ENCODE measurements around the gene UTP14C. TPM values are rescaled to one million over a fixed set of nuclear protein-coding genes. Genes with fewer than 3 reads are reported as not detected.
"Not testable (repeated sequence)": the region's sequence is repeated elsewhere in the genome, so short reads cannot be mapped to it uniquely, and the experiment has no call there.

Gene UTP14C
- 22.8 TPM for total RNA-seq

DNA sequence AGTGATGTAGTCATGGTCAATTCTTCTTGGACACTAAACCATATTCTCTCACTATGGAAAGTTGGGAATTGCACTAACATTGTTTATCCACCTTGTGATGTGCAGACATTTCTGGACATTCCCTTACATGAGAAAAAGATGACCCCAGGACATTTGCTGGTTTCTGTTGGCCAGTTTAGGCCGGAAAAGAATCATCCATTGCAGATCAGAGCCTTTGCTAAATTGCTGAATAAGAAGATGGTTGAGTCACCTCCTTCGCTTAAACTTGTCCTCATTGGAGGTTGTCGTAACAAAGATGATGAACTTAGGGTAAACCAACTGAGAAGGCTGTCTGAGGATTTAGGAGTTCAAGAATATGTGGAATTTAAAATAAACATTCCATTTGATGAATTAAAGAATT lies at the start of gene UTP14C:
UTP14C (plus strand) TSS at position 211 of the 400 bp plus-strand sequence. CDS start 4,114 bp downstream, outside the sequence.
- FAIRE-seq, result no peak
- no peak for DNase-seq (ENCODE audit: low spot score in 2 of 2)

DNA sequence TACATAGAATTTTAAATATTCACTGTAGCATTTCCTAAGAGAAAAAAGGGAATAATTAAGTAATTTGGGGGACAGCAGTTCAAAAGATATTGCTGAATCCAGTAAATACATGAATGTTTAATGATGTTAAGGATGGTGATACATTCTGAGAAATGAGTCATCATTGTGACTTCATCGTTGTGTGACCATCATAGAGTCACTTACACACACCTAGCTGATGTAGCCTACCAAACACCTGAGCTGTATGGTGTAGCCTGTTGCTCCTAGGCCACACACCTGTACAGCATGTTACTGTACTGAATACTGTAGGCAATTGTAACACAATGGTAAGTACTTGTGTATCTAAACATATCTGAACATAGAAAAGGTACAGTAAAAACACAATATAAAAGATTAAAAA lies 48.1 kb upstream of the UTP14C start:
- no peak for FAIRE-seq

GRCh38 chr13:51976890-51977289 lies 47.6 kb upstream of the UTP14C start:
- no peak for FAIRE-seq

More for the DNA sequence above, 48.1 kb upstream of the UTP14C start:
- no peak for DNase-seq (ENCODE audit: low spot score in 2 of 2)

GRCh38 chr13:51977625-51978024 lies 46.9 kb upstream of the UTP14C start:
- DNase-seq (ENCODE audit: low spot score in 2 of 2) (no peak), FAIRE-seq (no peak)

More at GRCh38 chr13:51976890-51977289, 47.6 kb upstream of the UTP14C start:
- no peak for DNase-seq (ENCODE audit: low spot score in 2 of 2)

GRCh38 chr13:51978796-51979556 lies 45.5 kb upstream of the UTP14C start:
- FAIRE-seq (no peak), DNase-seq (ENCODE audit: low spot score in 2 of 2) (no peak)

- no peak for DNase-seq (ENCODE audit: low spot score in 2 of 2)
- FAIRE-seq, result no peak
These were observed 43.6 kb upstream of the UTP14C start for GRCh38 chr13:51980908-51981307.

GRCh38 chr13:51981355-51981754 lies 43.1 kb upstream of the UTP14C start:
- FAIRE-seq (no peak), DNase-seq (ENCODE audit: low spot score in 2 of 2) (no peak)

- not testable (repeated sequence) for DNase-seq (ENCODE audit: low spot score in 2 of 2); FAIRE-seq
These were observed 41.2 kb upstream of the UTP14C start for GRCh38 chr13:51983292-51983691.

GRCh38 chr13:51984904-51985303 lies 39.6 kb upstream of the UTP14C start:
- FAIRE-seq; DNase-seq (ENCODE audit: low spot score in 2 of 2): not testable (repeated sequence)

GRCh38 chr13:51988988-51989618 lies 35.4 kb upstream of the UTP14C start:
- no peak for DNase-seq (ENCODE audit: low spot score in 2 of 2)
- no peak for FAIRE-seq

- no peak for FAIRE-seq
- DNase-seq (ENCODE audit: low spot score in 2 of 2), result no peak
These were observed 30.8 kb upstream of the UTP14C start for GRCh38 chr13:51993713-51994112.

DNA sequence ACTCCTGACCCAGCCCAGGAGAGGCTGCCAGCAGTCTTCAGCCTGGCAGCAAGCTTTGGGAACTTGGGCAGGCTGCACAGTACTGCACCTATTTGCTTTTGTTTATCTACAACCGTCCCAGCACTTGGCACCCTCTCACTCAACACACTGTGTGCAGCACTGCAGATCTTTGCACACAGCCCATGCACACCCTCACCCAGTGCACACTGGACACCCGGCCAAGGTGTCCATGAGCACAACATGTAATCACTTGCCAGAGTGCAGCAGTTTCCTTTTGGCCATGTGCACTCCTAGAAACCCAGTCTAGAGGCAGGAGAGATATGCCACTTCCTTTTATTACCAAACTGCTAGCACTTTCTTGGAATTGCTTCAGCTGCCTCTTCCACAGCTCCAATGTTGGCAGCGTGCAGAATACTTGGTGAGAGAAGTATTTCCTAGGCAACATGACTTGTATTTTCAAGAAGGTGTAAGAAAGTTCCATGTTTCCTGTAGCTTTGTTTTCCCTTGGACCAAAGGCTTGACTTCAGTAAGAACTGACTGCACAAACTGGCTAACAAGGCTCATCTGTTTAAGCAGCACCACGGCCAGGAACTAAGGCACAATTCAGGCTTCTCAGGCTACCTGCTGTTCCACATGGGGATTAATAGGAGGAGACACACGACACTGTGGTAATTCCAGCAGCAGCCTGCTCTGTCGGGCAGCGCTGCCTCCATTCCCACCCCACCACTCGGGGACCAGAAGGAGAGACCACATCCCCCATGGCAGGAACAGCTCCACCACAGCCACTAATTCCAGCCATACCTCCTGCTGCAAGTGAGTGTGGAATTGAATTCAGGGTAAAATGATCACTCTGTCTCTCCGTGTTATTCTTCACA lies 28.6 kb upstream of the UTP14C start:
- FAIRE-seq (no peak), DNase-seq (ENCODE audit: low spot score in 2 of 2) (no peak)

DNA sequence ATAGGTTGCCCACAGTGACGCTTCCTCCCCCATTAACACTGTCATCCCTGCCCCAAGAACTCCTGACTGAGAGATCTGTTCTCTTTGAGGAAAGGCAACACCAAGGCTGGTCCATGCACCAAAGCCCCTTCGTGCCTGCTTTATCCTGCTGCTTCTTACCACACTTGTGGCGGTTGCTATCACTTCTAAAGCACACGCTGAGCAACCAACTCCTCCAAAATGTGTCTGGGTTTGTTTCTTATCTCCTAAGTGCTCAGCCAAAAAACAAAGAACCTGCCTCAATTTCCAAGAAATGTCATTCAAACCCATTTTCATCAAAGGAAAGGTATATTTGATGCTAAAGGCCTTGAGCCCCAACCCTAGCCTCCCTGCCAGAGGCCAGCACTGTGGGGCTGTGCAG lies 27.9 kb upstream of the UTP14C start:
- no peak for FAIRE-seq

GRCh38 chr13:51997186-51997585 lies 27.3 kb upstream of the UTP14C start:
- FAIRE-seq (no peak), DNase-seq (ENCODE audit: low spot score in 2 of 2) (no peak)

More for the DNA sequence above, 27.9 kb upstream of the UTP14C start:
- DNase-seq (ENCODE audit: low spot score in 2 of 2), result no peak

GRCh38 chr13:51997641-51998330 lies 26.7 kb upstream of the UTP14C start:
- FAIRE-seq, result no peak
- DNase-seq (ENCODE audit: low spot score in 2 of 2), result no peak

GRCh38 chr13:51998723-51999509 lies 25.6 kb upstream of the UTP14C start:
- FAIRE-seq (no peak), DNase-seq (ENCODE audit: low spot score in 2 of 2) (no peak)

DNA sequence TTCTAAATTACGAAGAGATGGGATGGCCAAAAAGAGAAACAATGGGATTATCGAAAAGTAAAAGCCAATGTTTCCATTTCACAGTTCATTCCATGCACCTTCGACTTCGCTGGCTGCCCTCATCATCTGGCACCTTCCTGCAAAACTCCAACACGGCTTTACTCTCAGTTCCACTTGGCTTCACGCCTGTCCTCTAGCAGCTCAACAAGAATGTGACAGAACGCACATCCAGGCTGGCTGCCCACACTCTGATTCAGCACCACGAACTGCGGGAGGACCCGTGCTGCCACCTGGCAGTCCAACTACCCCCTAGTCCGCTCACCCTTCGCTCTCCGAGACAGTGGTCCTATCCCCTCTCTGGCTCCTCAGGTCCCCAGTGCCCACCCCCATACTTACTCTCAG lies 25.0 kb upstream of the UTP14C start:
- FAIRE-seq (no peak), DNase-seq (ENCODE audit: low spot score in 2 of 2) (peak in 1 of 2 donors; percentile 43)

GRCh38 chr13:51999921-52000320 lies 24.6 kb upstream of the UTP14C start:
- DNase-seq (ENCODE audit: low spot score in 2 of 2) (no peak), FAIRE-seq (no peak)

GRCh38 chr13:52001120-52001731 lies 23.3 kb upstream of the UTP14C start:
- DNase-seq (ENCODE audit: low spot score in 2 of 2), result peak; percentile 17 to 28
- no peak for FAIRE-seq
